Heart left ventricle (tissue), 16 donors: Measurements from ENCODE around the gene LHX4. TPM values are rescaled to one million over a fixed set of nuclear protein-coding genes. Genes with fewer than 3 reads are reported as not detected.

Experiments
- ATAC-seq, 4 donors: fragments of 200-7000 bp; cut with Tn5 transposase; one replicate each; pipeline ENCODE4 v1.9.1; 2020 to 2022; ENCODE audit warnings: moderate library complexity in 4 of 4, mild to moderate bottlenecking in 3 of 4, moderate number of reproducible peaks in 1 of 4
- DNase-seq, 5 donors: peaks; one replicate each; pipeline ENCODE4 v3.0.0-alpha.2; 2020
- H3K27ac ChIP-seq, 12 donors: fragments of 200-600 bp; sonication (generic) in 4 of 12; one replicate each; pipeline versions ENCODE4 v1.5.0 to v1.8.0; 2016 to 2022; ENCODE audit warnings: mild to moderate bottlenecking in 2 of 12
- H3K27me3 ChIP-seq, 9 donors: fragments of 200-600 bp; sonication (generic) in 2 of 9; one replicate each; pipeline versions ENCODE4 v1.5.1 to v1.8.0; 2016 to 2022; ENCODE audit warnings: mild to moderate bottlenecking in 3 of 9
- H3K36me3 ChIP-seq, 9 donors: fragments of 200-600 bp; sonication (generic) in 2 of 9; one replicate each; pipeline versions ENCODE4 v1.5.0 to v1.8.0; 2018 to 2022; ENCODE audit warnings: mild to moderate bottlenecking in 2 of 9
- H3K4me1 ChIP-seq, 12 donors: fragments of 200-600 bp; sonication (generic) in 4 of 12; one replicate each; pipeline versions ENCODE4 v1.5.0 to v1.8.0; 2016 to 2022; ENCODE audit warnings: mild to moderate bottlenecking in 3 of 12
- H3K4me3 ChIP-seq, 12 donors: fragments of 200-600 bp; sonication (generic) in 4 of 12; one replicate each; pipeline versions ENCODE4 v1.5.0 to v1.8.0; 2017 to 2022; ENCODE audit warnings: mild to moderate bottlenecking in 9 of 12, moderate library complexity in 4 of 12
- H3K9me3 ChIP-seq, 12 donors: fragments of 200-600 bp; sonication (generic) in 4 of 12; one replicate each; pipeline versions ENCODE4 v1.5.0 to v1.8.0; 2016 to 2022; ENCODE audit warnings: mild to moderate bottlenecking in 1 of 12
- POLR2A ChIP-seq, 2 donors: fragments of 450-650 bp; IDR thresholded peaks; one replicate each; pipeline ENCODE4 v1.6.1; 2017; ENCODE audit warnings: antibody characterized with exemption in 2 of 2, mild to moderate bottlenecking in 2 of 2, moderate library complexity in 2 of 2
- WGBS, 4 donors: extraction: QIAGEN DNeasy Blood & Tissue Kit in 2 of 4; methylation state at CpG; one replicate each; pipeline versions ENCODE4 v1.1.5 to v1.1.7; 2013 to 2018; 5-methylcytosine and 5-hydroxymethylcytosine counted together
- intact Hi-C, 10 donors: fragments of 100-400 bp; cut with DNase I; formaldehyde crosslinking; loops; one replicate each; pipeline versions ENCODE4 v1.11.1 to v1.14.2; 2022
- polyA plus RNA-seq, 2 donors: library from polyadenylated mRNA; stranded (reverse); fragments of 200-250 nt; gene quantifications; one replicate each; pipeline ENCODE4 v1.2.3, GENCODE V29; 2013
- total RNA-seq, 9 donors: library from RNA; depleted of rRNA in 2 of 9; stranded (reverse); fragments of >200 nt in 2 of 9; fragmentation: NEBNext Ultra II Directional in 3 of 9; extraction: Animal tissue kit (Norgen Biotek cat#: 25700) in 3 of 9; gene quantifications; one replicate each; pipeline versions ENCODE4 v1.1.0 to v1.2.4, GENCODE V29; 2016 to 2023
- TF ChIP-seq, protein P1 (sequence below), 12 donors: fragments of 200-600 bp; sonication (generic) in 4 of 12; IDR thresholded peaks; one replicate each; pipeline versions ENCODE4 v1.5.0 to v1.8.0; 2018 to 2022; ENCODE audit warnings: antibody characterized with exemption in 12 of 12, mild to moderate bottlenecking in 5 of 12
- donor health status: ischemic (EF 13 %, LVEDD 7.1; RV severe dilation, severe dysfunction).
- donor health status: healthy with polysubstance abuse.
- donor health status: DM: no; HTN: yes; CAD: no.
- donor health status: DM: no; HTN: no; CAD: no.
- donor health status: ischemic (EF 25% LVEDD 6.9; RV normal size, moderate dysfunction).
- donor health status: ischemic (EF 25% LVEDD 5.7; RV mildly dilated, moderate dysfunction).
- donor health status: healthy.
- donor health status: DM: yes; HTN: yes; CAD: no.
- donor health status: ischemic (EF 35%, LVEDD 5.7; RV mildly dilated, moderate dysfunction).
- donor health status: nonischemic (EF 11% LVEDD 7.7; RV severe dilation, severe dysfunction).
- donor health status: DM: yes; HTN: yes; CAD: no.
- donor health status: PGD.
- donor health status: ischemic (EF 29% LVEDD 5.4; RV normal size, mild dysfunction).
- donor health status: nonischemic (EF 23%, LVEDD 6.1; RV moderate dilation, normal function).

The LHX4 gene
- total and polyA plus RNA-seq, 11 donors, result not detected

DNA sequence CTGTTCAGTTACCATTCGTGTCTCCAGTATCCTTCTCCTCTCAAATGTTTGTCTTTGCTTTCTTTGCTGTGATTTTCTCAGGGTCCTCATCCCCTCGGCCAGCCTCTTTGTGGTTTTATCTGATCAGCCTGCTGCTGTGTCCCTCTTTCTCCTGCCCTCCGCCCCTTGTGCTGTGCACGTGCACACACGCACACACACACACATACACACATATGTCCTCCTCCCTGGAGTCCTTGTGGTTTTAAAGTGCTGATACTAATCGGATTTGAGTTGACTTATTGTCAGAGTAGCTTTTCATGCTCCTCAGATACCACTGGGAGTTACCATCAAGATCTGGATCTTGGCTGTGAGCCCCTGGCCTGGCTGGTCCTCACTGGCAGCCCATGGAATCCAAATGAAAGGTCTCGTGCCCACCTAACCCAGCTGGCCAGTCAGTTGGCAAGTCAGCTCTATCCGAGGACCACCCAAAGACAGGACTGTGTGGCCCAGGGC, 41.3 kb upstream of the LHX4 start:
- Histone ChIP-seq H3K36me3 (peaks cover 0 to 90% (median 83%) of the 10 kb centered on the region in 9 donors), H3K4me1 (no peaks in the 10 kb centered on the region), H3K27me3 (no peaks in the 10 kb centered on the region), H3K4me3 (no peak overlapping the region), H3K27ac (no peak overlapping the region), H3K9me3 (no peaks in the 10 kb centered on the region)
- TF ChIP-seq, protein P1, sequence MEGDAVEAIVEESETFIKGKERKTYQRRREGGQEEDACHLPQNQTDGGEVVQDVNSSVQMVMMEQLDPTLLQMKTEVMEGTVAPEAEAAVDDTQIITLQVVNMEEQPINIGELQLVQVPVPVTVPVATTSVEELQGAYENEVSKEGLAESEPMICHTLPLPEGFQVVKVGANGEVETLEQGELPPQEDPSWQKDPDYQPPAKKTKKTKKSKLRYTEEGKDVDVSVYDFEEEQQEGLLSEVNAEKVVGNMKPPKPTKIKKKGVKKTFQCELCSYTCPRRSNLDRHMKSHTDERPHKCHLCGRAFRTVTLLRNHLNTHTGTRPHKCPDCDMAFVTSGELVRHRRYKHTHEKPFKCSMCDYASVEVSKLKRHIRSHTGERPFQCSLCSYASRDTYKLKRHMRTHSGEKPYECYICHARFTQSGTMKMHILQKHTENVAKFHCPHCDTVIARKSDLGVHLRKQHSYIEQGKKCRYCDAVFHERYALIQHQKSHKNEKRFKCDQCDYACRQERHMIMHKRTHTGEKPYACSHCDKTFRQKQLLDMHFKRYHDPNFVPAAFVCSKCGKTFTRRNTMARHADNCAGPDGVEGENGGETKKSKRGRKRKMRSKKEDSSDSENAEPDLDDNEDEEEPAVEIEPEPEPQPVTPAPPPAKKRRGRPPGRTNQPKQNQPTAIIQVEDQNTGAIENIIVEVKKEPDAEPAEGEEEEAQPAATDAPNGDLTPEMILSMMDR (IDR thresholded peaks at IDR 0.05), result no peak
- TF ChIP-seq POLR2A (IDR thresholded peaks at IDR 0.05), result no peak
- ATAC-seq, result no peak
- WGBS, 4 donors, result 87 to 91% (median 89%) methylated on average over 8 of the region's 8 CpGs
- no peak for DNase-seq
- intact Hi-C loops, result loop anchor here in 9 of 10 donors (2.0 to 10.0 kb wide), 9 partner anchors 226 to 484 kb away; no protein-coding TSS in a partner anchor

DNA sequence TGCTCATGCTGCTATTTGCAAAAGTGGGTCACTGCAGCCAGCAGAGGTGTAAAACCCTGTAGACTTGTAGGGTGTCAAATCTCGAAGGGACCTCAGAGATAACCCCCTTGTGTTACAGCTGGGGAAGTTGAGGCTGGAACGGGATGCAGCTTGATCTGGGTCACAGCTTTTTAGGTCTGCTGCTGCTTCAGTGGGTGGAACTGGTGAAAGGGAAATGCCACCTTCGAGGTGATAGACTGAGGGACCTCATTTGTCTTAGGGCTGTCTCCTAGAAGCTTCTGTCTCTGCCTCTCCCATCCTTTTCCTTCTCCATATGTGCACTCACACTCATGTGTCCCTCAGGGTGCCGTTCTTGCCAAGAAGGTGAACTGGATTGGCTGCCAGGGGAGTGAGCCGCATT, 40.0 kb upstream of the LHX4 start:
- H3K27ac ChIP-seq, result no peak overlapping the region
- no peak for ATAC-seq
- no peak for TF ChIP-seq POLR2A (IDR thresholded peaks at IDR 0.05)
- TF ChIP-seq, protein P1 (IDR thresholded peaks at IDR 0.05), result no peak
- H3K27me3 ChIP-seq, result no peaks in the 10 kb centered on the region
- intact Hi-C loops, result no loop called here
- 82 to 89% (median 89%) methylated on average over 5 of the region's 5 CpGs for WGBS, 4 donors
- no peak overlapping the region for H3K4me3 ChIP-seq
- H3K4me1 ChIP-seq, result no peaks in the 10 kb centered on the region
- peaks cover 0 to 88% (median 72%) of the 10 kb centered on the region in 9 donors for H3K36me3 ChIP-seq
- no peaks in the 10 kb centered on the region for H3K9me3 ChIP-seq
- DNase-seq, result no peak

DNA sequence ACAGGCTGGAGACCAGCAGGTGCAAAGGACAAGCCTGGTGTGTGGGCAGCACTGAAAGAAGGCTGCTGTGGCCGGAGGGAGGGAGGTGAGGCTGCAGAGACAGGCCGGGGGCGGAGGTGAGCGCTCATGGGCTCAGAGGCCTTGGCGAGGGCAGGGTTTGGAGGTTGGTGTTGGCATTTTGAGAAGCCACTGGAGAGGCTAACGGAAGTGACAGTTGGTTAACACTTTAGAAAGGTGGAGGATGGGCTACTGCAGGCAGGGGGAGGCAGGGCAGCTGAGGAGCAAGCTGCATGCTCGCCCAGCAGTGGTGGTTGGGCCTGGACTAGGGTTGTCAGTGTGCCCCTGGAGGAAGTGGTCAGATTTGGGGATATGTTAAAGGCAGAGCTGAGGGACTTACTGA, 37.9 kb upstream of the LHX4 start:
- Histone ChIP-seq H3K4me3 (no peak overlapping the region), H3K27ac (no peak overlapping the region), H3K36me3 (peaks cover 0 to 87% (median 66%) of the 10 kb centered on the region in 9 donors), H3K9me3 (no peaks in the 10 kb centered on the region), H3K4me1 (no peaks in the 10 kb centered on the region), H3K27me3 (no peaks in the 10 kb centered on the region)
- no peak for TF ChIP-seq POLR2A (IDR thresholded peaks at IDR 0.05)
- TF ChIP-seq, protein P1 (IDR thresholded peaks at IDR 0.05), result no peak
- ATAC-seq (no peak), DNase-seq (peak in 1 of 5 donors; percentile 31)
- intact Hi-C loops, result no loop called here
- WGBS, 4 donors, result 93 to 96% (median 94%) methylated on average over 7 of the region's 7 CpGs

DNA sequence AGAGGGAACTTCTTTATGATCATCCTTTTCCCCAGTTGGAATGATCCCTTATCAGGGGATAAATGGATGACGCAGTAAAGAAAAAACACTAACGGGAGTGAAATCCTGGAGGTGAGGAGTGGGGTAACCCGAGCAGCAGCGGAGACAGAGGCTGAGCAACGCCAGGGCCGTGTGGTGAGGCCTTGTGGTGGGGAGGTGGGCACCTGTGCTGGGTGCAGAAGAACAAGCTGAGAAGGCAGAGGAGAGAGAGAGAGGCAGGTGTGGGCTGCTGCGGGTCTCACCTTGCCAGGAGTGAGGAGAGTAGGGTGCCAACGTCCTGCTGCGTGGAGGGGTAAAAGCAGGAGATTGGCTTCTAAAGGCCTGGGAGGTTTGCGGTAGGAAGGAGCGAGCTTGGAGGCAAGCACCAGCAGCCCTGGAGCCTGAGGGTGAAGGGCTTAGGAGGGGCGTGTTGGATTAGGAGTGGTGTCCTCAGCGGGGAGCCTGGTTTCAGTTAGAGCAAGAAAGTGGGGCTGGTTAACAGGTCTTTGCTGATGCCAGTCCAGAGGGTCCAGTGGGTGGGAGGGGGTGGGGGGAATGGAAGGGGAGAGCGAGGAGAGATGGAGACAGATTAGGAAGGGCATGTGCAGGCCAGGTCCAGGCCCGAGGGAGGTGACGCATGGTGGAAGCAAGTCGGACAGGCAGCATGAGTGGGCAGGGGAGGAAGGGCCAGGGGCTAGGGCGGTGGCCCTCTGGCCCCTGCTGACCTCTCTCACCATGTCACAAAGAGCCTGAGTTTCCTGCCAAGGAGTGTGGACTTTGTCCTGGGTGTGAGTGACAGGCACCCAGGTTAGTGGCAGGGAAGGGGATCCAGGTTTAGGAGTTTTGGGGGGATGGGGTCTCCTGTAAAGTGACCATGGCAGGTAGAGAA, 36.7 kb upstream of the LHX4 start:
- TF ChIP-seq, protein P1 (IDR thresholded peaks at IDR 0.05), result no peak
- TF ChIP-seq POLR2A (IDR thresholded peaks at IDR 0.05), result no peak
- 94 to 95% (median 94%) methylated on average over 18 of the region's 18 CpGs for WGBS, 4 donors
- peaks cover 0 to 84% (median 59%) of the 10 kb centered on the region in 9 donors for H3K36me3 ChIP-seq
- H3K27me3 ChIP-seq, result no peaks in the 10 kb centered on the region
- H3K27ac ChIP-seq, result no peak overlapping the region
- H3K4me3 ChIP-seq, result no peak overlapping the region
- intact Hi-C loops, result no loop called here
- no peak for ATAC-seq
- DNase-seq, result peak in 1 of 5 donors; percentile 33
- H3K4me1 ChIP-seq, result no peaks in the 10 kb centered on the region
- H3K9me3 ChIP-seq, result no peaks in the 10 kb centered on the region
